Measurements from ENCODE around the gene NANOS2. TPM values are rescaled to one million over a fixed set of nuclear protein-coding genes. Genes with fewer than 3 reads are reported as not detected.

Gene NANOS2
- total and polyA plus RNA-seq, 2 experiments from 2014 or later = not detected

DNA sequence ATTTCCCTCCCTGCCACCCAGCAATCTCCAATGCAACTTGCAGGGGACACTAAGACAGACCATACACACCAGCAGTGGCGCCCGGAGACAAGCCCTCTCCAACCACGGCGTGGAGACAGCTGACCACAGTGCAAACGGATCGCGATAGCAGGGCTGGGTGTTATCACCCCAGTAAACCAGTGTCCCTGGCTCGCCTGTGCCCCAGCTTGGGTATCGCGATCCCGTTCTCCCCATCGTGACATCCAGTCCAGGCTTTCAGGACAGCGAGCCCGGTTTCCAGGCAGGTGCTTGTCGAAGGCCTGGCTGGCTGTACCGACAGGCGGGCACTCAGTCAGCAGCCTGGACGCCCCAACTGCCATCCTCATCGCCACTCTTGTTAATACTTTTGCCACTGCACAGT is 20.7 kb upstream of the NANOS2 start:
- peaks cover 20% of the 10 kb centered on the region for H3K27me3 ChIP-seq
- no peaks in the 10 kb centered on the region for H3K36me3 ChIP-seq
- H3K9me3 ChIP-seq (ENCODE audit: low read depth) = no peaks in the 10 kb centered on the region
- no peak for DNase-seq (ENCODE audit: low read depth in 1 of 2, low spot score in 1 of 2)
- no peak overlapping the region for H3K4me3 ChIP-seq
- H3K4me1 ChIP-seq (ENCODE audit: low read depth) = no peaks in the 10 kb centered on the region
- TF ChIP-seq, protein P1, sequence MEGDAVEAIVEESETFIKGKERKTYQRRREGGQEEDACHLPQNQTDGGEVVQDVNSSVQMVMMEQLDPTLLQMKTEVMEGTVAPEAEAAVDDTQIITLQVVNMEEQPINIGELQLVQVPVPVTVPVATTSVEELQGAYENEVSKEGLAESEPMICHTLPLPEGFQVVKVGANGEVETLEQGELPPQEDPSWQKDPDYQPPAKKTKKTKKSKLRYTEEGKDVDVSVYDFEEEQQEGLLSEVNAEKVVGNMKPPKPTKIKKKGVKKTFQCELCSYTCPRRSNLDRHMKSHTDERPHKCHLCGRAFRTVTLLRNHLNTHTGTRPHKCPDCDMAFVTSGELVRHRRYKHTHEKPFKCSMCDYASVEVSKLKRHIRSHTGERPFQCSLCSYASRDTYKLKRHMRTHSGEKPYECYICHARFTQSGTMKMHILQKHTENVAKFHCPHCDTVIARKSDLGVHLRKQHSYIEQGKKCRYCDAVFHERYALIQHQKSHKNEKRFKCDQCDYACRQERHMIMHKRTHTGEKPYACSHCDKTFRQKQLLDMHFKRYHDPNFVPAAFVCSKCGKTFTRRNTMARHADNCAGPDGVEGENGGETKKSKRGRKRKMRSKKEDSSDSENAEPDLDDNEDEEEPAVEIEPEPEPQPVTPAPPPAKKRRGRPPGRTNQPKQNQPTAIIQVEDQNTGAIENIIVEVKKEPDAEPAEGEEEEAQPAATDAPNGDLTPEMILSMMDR (IDR thresholded peaks at IDR 0.05; ENCODE audit: low read depth, low read length) = no peak
- no peak overlapping the region for H3K27ac ChIP-seq

DNA sequence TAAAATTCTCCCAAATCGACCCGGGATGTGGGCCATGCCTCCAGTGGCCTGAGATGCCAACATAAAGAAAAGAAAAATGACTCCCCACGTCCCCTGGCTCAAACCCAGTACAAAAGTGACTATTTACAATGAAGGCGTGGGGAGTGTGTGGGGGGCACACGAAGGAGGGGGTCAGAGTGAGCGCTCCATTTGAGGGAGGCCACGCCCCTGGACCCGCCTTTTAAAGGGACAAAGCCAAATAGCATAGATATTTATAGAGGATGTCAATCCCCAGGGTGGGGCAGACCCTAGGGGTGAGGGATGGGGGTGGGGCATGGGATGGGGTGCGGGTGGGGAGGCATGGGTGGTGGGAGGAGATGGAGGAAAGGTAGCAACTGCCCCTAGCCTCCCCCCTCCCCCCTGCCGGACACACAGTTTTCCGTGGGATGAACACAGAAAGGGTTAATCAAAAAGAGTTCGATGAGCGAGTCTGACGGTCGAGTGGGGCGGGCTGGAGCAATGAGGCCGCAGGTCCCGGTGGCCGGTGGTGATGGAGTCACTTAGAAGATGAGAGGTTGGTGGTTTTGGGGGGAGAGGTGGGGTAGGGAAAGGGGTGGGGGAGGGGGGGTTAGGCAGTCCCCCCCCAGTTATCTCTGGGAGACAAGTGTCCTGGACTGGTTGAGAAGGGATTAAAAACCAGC is 20.1 kb upstream of the NANOS2 start:
- Histone ChIP-seq H3K4me3 (no peak overlapping the region), H3K4me1 (ENCODE audit: low read depth) (no peaks in the 10 kb centered on the region), H3K36me3 (no peaks in the 10 kb centered on the region), H3K27me3 (peaks cover 20% of the 10 kb centered on the region), H3K9me3 (ENCODE audit: low read depth) (no peaks in the 10 kb centered on the region), H3K27ac (no peak overlapping the region)
- TF ChIP-seq, protein P1 (IDR thresholded peaks at IDR 0.05; ENCODE audit: low read depth, low read length) = no peak
- DNase-seq (ENCODE audit: low read depth in 1 of 2, low spot score in 1 of 2) = no peak

DNA sequence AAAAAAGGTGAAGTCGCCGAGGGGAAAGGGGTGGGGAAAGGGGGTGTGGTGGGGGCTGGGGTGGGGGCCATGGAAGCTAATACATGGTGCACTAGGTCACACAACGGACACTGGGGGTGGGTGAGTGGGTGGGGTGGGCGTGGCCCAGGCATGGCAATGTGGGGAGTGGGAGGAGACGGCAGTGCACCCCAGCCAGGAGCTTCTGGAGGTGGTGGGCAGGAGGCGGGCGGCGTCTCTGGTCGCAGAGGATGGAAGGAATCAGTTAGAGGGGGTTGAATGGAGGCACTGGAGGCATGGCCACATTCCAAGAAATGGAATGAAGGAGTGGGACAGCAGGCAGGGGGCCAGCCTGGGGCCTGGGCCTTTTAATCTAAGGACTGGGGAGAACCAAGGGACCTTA is 19.2 kb upstream of the NANOS2 start:
- Histone ChIP-seq H3K9me3 (ENCODE audit: low read depth) (no peaks in the 10 kb centered on the region), H3K27me3 (peaks cover 20% of the 10 kb centered on the region), H3K4me3 (no peak overlapping the region), H3K4me1 (ENCODE audit: low read depth) (no peaks in the 10 kb centered on the region), H3K36me3 (no peaks in the 10 kb centered on the region), H3K27ac (no peak overlapping the region)
- TF ChIP-seq, protein P1 (IDR thresholded peaks at IDR 0.05; ENCODE audit: low read depth, low read length) = no peak
- no peak for DNase-seq (ENCODE audit: low read depth in 1 of 2, low spot score in 1 of 2)

DNA sequence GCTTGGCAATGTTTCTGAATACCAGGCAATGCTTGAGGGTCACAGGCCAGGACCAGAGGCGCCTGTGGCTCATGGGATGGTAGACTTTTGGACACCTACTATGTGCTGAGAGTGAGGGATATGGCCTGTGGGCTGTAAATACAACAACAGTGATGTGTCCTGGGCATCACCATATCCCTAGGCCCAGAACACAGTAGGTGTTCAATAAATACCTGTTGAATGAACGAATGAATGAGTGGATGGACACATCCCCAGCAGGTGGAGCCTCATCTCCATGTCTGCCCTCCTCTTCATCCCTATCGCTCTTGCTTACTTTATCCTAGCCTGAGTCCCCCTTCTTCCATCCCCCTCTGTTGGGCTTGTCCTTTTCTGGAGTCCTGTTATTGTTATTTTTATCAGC is 16.5 kb upstream of the NANOS2 start:
- TF ChIP-seq, protein P1 (IDR thresholded peaks at IDR 0.05; ENCODE audit: low read depth, low read length) = no peak
- H3K27me3 ChIP-seq = peaks cover 18% of the 10 kb centered on the region
- no peak for DNase-seq (ENCODE audit: low read depth in 1 of 2, low spot score in 1 of 2)
- no peaks in the 10 kb centered on the region for H3K9me3 ChIP-seq (ENCODE audit: low read depth)
- no peak overlapping the region for H3K27ac ChIP-seq
- no peak overlapping the region for H3K4me3 ChIP-seq
- H3K4me1 ChIP-seq (ENCODE audit: low read depth) = no peaks in the 10 kb centered on the region
- H3K36me3 ChIP-seq = no peaks in the 10 kb centered on the region

DNA sequence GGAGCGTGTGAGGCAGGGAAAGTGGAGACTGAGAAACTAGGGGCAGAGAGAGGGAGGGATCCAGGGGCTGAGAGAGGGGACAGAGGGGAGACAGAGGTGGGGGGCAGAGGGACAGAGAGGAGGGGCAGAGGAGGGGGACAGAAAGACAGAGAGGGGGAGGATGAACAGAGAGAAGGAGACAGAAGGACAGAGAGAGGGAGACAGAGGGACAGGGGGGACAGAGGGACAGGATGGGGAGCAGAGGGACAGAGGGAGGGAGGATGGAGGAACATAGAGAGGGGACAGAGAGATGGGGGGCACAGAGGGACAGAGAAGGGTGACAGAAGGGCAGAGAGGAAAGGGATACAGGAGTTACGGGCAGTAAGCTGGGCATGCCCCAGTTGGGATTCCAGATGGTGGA is 14.7 kb upstream of the NANOS2 start:
- Histone ChIP-seq H3K9me3 (ENCODE audit: low read depth) (no peaks in the 10 kb centered on the region), H3K27me3 (peaks cover 5% of the 10 kb centered on the region), H3K27ac (no peak overlapping the region), H3K36me3 (no peaks in the 10 kb centered on the region), H3K4me3 (no peak overlapping the region), H3K4me1 (ENCODE audit: low read depth) (no peaks in the 10 kb centered on the region)
- no peak for DNase-seq (ENCODE audit: low read depth in 1 of 2, low spot score in 1 of 2)
- TF ChIP-seq, protein P1 (IDR thresholded peaks at IDR 0.05; ENCODE audit: low read depth, low read length) = no peak

All from cardiac muscle cell (in vitro differentiated cells and primary cell).